SK-N-MC (cell line): ENCODE data around the gene KRTAP20-3.

ENCODE experiments used
- EZH2 ChIP-seq: fragments of 200-600 bp; sonication (generic); IDR thresholded peaks from one replicate; pipeline ENCODE4 v1.6.1; 2017; ENCODE audit warnings: antibody characterized with exemption
- FOXP2 ChIP-seq: optimal IDR thresholded peaks from 2 replicates; pipeline ENCODE3; 2011; ENCODE audit warnings: mild to moderate bottlenecking, moderate library complexity; ENCODE audit not compliant: insufficient read depth; ENCODE audit errors: extremely low read length, control extremely low read depth
- POLR2AphosphoS5 ChIP-seq: IDR thresholded peaks from 2 replicates; pipeline ENCODE4 v1.6.1; 2012; ENCODE audit warnings: mild to moderate bottlenecking, low read depth, low read length, borderline replicate concordance

GRCh38 chr21:30672985-30673650 is 30.5 kb downstream of the KRTAP20-3 start:
- TF ChIP-seq EZH2 (no peak), POLR2AphosphoS5 (no peak), FOXP2 (no peak)
